Measurements from ENCODE around the gene MRO.
"Not testable (repeated sequence)": the region's sequence is repeated elsewhere in the genome, so short reads cannot be mapped to it uniquely, and the experiment has no call there.

MRO gene

GRCh38 chr18:50819728-50820378, at the start of gene MRO:
Gene MRO (minus strand): TSS chr18:50820016. CDS start chr18:50809400, 10,616 bp downstream.
- DNase-seq, result peak; percentile 84

DNA sequence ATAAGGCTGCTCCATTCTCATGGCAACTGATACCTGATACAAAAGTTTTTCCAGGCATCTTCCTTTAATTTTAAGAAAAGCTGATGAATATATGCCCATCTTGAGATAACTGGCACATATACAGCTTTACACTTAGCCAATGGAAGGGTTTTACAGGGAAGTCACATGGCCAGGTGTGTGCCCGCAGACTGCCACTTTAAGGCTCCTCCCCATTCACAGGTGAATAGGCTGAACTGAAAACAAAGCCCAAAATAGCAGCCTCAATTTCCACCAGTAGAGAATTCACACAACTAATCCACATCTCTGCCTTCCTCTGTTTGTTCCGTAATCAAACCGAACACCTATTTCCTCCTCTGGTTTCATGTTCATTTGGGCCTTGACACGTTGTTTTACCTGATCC, 49.3 kb upstream of the MRO start:
- no peak for DNase-seq

- no peak for DNase-seq
Observed at GRCh38 chr18:50866765-50867164, 46.9 kb upstream of the MRO start.

DNA sequence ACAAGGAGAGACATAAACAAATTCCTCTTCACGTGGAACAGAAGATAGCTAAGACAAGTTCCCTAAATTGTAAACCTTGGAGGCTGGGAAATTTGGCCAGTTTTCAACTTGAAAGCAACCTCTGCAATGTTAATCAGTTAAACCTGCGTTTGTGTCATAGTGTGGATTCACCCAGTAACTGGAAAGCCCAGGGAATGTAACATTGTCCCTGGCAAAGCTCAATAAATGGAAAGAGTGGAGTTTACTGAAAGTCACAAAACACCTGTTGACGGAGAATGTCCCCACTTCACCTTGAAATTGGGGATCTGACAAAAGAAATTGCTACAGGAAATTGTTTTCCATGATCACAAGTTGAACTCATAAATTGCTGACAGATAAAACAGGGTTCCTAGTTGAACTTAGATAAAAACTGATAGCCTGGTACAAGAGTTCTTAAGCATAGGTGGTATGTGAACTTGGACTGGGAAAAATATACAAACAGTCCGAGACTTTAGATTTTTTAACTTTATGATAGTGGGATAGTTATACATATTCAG, 44.1 kb upstream of the MRO start:
- no peak for DNase-seq

DNA sequence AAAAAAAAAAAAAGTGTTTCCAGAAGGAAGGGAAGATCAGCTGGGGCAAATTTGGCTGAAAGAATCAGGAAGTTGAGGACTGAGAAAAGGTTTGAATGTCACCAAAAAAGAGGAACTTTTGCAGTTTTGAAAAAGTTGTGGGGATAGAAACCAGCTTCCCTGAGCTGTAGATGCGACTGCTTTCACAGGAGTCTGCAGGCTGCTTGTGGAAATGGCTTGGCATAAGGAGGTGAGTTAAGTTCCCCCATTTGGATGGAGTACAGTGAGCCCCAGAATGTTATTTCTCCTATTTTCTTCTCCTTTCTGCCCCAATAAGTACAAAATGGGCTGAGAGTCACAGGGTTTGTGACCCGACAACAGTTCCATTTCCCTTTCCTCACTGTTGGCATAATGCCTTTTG, 42.6 kb upstream of the MRO start:
- no peak for DNase-seq

DNA sequence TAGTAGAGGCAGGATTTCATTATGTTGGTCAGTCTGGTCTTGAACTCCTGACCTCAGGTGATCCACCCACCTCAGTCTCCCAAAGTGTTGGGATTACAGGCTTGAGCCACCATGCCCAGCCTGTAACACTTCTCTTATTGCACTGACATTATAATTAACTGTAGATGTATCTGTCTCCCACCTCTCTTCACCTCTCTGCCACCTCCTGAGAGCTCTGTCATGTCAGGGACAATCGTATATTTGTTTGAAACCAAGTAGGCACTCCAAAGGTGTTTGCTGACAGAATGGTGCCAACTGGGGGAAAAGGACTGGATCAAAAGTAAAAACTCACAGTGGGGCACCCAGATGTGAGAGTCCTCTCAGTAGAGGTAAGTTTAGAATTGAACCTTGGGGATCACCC, 41.8 kb upstream of the MRO start:
- no peak for DNase-seq

- no peak for DNase-seq
Observed at GRCh38 chr18:50859793-50860555, 40.2 kb upstream of the MRO start.

- no peak for DNase-seq
Observed at GRCh38 chr18:50857694-50858093, 37.9 kb upstream of the MRO start.

DNA sequence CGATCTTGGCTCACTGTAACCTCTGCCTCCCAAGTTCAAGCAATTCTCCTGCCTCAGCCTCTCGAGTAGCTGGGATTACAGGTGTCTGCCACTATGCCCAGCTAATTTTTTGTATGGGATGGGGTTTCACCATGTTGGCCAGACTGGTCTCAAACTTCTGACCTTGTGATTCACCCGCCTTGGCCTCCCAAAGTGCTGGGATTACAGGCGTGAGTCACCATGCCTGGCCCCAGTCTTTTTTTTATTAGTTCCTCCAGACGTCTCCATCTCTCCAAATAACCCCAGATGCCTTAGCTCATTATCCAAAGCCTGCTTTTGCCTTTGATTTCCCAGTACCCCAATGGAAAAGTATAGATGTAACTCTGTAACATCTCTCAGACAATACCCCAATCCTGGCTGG, 37.4 kb upstream of the MRO start:
- DNase-seq, result not testable (repeated sequence)

DNA sequence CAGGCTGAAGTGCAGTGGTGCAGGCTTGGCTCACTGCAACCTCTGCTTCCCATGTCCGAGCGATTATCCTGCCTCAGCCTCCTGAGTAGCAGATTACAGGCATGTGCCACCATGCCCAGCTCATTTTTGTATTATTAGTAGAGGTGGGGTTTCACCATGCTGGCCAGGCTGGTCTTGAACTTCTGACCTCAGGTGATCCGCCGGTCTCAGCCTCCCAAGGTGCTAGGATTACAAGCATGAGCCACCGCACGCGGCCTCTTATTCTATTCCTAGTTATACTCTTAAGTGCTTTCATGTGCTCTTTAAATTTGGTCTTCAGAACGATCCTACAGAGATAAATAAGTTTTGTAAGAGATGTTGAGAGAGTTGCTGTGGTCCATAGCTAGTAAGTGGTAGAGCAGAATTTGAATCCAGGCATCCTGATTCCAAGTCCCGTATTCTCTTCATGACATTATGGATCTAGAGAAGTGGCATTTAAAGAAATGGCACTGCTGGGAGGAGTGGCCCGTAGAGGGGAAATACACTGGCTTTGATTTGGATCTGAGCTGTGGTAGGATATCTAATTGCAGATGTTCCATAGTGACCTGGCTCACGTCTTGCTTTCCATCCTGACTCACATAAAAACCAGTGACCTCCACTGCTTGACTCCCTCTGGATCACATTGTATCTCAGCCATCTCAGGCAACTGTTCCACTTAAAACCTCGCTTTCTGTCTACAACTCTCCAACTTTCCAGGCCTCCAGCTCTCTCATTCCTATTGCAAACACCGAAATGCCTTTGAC, 36.4 kb upstream of the MRO start:
- DNase-seq, result no peak

GRCh38 chr18:50853863-50854271, 34.1 kb upstream of the MRO start:
- no peak for DNase-seq

DNA sequence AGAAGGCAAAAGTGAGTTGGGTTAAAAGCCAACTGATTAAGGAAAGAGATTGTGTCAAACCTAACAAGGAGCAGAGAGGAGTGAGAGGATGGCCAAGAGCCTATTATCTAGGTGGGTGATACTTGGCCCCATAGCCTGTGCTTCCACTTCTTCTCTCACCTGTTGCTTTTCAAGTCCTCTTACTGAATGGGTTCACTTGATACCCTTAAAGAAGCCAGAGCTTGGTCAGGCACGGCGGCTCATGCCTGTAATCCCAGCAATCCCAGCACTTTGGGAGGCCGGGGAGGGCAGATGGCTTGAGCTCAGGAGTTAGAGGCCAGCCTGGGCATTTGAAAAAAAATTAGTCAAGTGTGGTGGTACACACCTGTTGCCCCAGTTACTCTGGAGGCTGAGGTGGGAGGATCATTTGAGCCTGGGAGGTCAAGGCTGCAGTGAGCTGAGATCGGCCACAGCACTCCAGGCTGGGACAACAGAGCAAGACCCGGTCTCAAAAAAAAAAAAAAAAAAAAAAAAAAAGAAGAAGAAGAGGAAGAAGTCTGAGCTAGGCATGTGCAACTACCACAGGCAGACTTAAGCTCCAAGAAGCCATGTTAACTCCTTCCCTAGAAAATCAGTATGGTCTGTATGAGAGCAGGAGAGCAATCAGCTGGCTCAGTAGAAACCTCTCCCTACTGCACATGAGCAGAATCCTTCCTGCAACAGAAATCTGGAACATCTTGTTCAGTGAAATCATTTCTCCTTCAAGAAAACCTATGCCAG, 30.7 kb upstream of the MRO start:
- DNase-seq, result no peak

DNA sequence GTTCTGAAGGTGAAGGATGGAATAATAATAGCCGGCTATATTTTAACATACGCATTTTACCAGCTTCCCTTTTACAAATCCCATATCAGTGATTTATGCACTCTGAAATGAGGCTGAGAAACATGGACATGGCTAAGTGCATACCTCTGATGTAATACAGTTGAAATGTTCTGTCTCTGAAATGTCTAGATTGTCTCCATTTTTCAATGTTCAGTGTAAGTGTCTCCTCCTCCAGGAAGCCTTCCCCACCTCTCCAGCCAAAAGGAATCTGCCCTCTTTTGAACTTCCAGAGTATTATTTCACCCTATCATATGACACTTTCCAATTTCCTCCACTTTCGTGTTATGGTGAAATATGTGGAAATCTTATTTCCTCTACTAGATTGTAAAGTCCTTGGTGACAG, 29.6 kb upstream of the MRO start:
- DNase-seq, result no peak

DNA sequence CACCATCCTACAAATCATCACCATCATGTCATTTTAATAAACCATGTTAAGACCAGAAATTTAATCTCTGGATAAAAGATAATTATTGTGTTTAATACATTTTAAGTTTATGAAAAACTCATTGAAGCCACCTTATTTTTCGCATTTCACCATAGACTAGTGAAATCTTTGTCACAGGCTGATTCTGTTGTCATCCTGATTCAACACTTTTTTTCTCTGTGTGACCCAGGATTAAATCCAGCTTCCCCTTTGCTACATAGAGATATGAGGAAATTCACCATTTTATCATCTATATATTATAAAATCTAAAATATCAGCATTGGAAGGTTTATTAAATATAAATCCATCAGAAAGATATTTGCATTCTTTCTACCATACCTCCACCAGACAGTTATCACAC, 29.2 kb upstream of the MRO start:
- DNase-seq, result no peak

DNA sequence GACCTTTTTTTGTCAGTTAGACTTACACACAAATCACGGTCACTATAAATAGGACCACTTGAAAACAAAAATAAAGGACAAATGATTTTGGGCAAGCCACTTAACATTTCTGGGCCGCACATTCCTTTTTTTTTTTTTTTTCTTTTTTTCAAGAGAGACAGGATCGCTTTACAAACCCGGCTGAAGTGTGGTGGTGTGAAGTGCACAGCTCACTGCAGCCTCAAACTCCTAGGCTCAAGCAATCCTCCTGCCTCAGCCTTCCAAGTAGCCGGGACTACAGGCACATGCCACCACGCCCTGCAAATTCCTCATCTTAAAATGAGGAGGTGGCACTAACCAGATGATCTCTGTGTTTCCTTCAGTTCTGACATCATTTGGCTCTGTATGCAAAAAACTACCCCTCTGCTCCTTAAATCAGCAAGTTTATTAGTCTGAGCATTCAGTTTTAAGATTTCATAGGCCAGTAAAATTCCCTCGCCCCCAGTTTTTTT, 28.3 kb upstream of the MRO start:
- DNase-seq, result no peak

DNA sequence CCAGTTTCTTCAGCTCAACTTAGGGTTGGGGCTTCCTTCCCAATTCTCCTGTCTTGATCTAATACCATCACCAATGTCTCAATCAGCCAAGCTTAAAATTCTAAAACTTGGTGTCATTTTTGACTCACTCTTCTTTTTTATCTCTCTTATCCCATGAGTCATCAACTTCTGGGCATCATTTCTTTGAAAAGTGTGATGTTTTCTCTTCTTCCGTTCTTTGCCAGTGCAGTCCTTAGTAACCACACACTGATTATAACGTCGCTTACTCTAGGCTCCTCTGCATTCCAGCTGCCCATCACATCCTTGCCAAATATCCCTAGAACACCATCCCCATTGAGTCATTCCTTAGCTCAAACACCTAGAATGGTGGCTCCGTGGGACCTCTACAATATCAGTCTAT, 27.4 kb upstream of the MRO start:
- no peak for DNase-seq

- no peak for DNase-seq
Observed at GRCh38 chr18:50844960-50845359, 25.1 kb upstream of the MRO start.

- DNase-seq, result no peak
Observed at GRCh38 chr18:50844554-50844953, 24.7 kb upstream of the MRO start.

- DNase-seq, result no peak
Observed at GRCh38 chr18:50842846-50843245, 23.0 kb upstream of the MRO start.

DNA sequence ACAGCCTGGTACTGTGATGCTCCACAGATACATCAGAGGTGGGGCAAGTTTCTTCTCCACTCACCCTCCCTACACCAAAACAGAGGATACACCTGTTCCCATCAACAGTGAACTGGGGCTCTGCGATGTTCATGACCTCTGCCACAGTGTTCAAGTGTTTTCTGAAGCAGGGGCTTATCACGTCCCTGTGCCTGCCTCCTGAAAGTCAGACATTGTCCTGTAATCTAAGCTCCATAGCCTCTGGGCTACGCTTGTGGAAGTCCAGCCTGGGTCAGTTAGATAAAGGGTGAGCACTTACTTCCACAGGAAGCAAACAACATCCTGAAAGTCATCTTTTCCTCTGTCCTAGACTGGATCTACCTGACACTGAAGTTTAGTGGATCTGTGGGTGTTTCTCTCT, 20.2 kb upstream of the MRO start:
- no peak for DNase-seq

- DNase-seq, result no peak
Observed at GRCh38 chr18:50839341-50839740, 19.5 kb upstream of the MRO start.

- no peak for DNase-seq
Observed at GRCh38 chr18:50836521-50836957, 16.7 kb upstream of the MRO start.

GRCh38 chr18:50833496-50833895, 13.7 kb upstream of the MRO start:
- DNase-seq, result not testable (repeated sequence)
